H1 (cell line): Measurements from ENCODE around the gene DRC1. TPM values are rescaled to one million over a fixed set of nuclear protein-coding genes. Genes with fewer than 3 reads are reported as not detected.

Source experiments
- CTCF ChIA-PET: fragments of 300-600 bp; sonication (Branson Sonifier 250); formaldehyde crosslinking; loops from one replicate; lab custom pipeline; 2021; ENCODE audit not compliant: partially characterized antibody; lab: Charles Lee
- POLR2A ChIA-PET: fragments of 300-600 bp; sonication (Branson Sonifier 250); formaldehyde crosslinking; loops from one replicate; lab custom pipeline; 2021; ENCODE audit warnings: inconsistent platforms; ENCODE audit not compliant: partially characterized antibody; lab: Charles Lee
- DNase-seq, 2 experiments: peaks; one replicate each; pipeline versions ENCODE4 v3.0.0 to v3.0.0-alpha.2; 2010 to 2022; ENCODE audit warnings: low spot score in 2 of 2, low read depth in 1 of 2, mixed read lengths in 1 of 2
- FAIRE-seq: peaks from 2 replicates; lab custom pipeline; 2011; peaks lifted over from hg19 to GRCh38; lab: Jason Lieb, UNC
- H2AFZ ChIP-seq: 2 replicates; pipeline ENCODE4 v1.8.1; 2012; ENCODE audit warnings: low read length, inconsistent platforms
- H2AK5ac ChIP-seq: 2 replicates; pipeline ENCODE4 v1.6.1; 2013; ENCODE audit warnings: low read depth, low read length
- H2BK120ac ChIP-seq: replicated peaks from 2 replicates; pipeline ENCODE3; 2013; ENCODE audit warnings: low read depth, low read length, inconsistent platforms
- H2BK12ac ChIP-seq: 2 replicates; pipeline ENCODE4 v1.6.1; 2013; ENCODE audit warnings: low read depth, low read length
- H2BK15ac ChIP-seq: 2 replicates; pipeline ENCODE4 v1.6.1; 2013; ENCODE audit warnings: low read length
- H2BK20ac ChIP-seq: 2 replicates; pipeline ENCODE4 v1.6.1; 2013; ENCODE audit warnings: low read length
- H2BK5ac ChIP-seq: 2 replicates; pipeline ENCODE4 v1.6.1; 2013; ENCODE audit warnings: low read depth, low read length
- H3K14ac ChIP-seq: 2 replicates; pipeline ENCODE4 v1.6.1; 2013; ENCODE audit warnings: inconsistent platforms; ENCODE audit not compliant: insufficient read length
- H3K18ac ChIP-seq: 2 replicates; pipeline ENCODE4 v1.6.1; 2013; ENCODE audit warnings: low read length; ENCODE audit errors: extremely low read depth
- H3K23ac ChIP-seq: 2 replicates; pipeline ENCODE4 v1.6.1; 2013; ENCODE audit warnings: inconsistent platforms; ENCODE audit not compliant: insufficient read length
- H3K23me2 ChIP-seq: 2 replicates; pipeline ENCODE4 v1.6.1; 2013; ENCODE audit warnings: low read depth, low read length
- H3K27ac ChIP-seq: 2 replicates; pipeline ENCODE4 v1.6.1; 2011; ENCODE audit warnings: low read depth, low read length, inconsistent platforms
- H3K27me3 ChIP-seq, 4 experiments: replicated peaks in 1 of 4; 1 replicate in 1 of 4; 2 replicates in 3 of 4; pipeline versions ENCODE4 v1.6.1 to v1.8.1; 2011 to 2013; ENCODE audit warnings: low read length in 3 of 4, mild to moderate bottlenecking in 3 of 4, inconsistent platforms in 2 of 4, mixed read lengths in 2 of 4, moderate library complexity in 1 of 4; ENCODE audit not compliant: control insufficient read depth in 3 of 4, insufficient read depth in 3 of 4; ENCODE audit errors: extremely low read depth in 1 of 4
- H3K36me3 ChIP-seq, 4 experiments: 2 replicates each; pipeline versions ENCODE4 v1.6.1 to v1.8.1; 2011 to 2013; ENCODE audit warnings: mild to moderate bottlenecking in 4 of 4, low read length in 3 of 4, moderate library complexity in 2 of 4, control low read depth in 1 of 4, inconsistent platforms in 1 of 4; ENCODE audit not compliant: insufficient read depth in 4 of 4, control insufficient read depth in 2 of 4
- H3K4ac ChIP-seq: replicated peaks from 2 replicates; pipeline ENCODE3; 2013; ENCODE audit warnings: low read length, low read depth, mixed read lengths, inconsistent platforms; ENCODE audit not compliant: insufficient read length
- H3K4me1 ChIP-seq, 4 experiments: replicated peaks in 1 of 4; 1 replicate in 1 of 4; 2 replicates in 3 of 4; pipeline versions ENCODE4 v1.6.1 to v1.8.1; 2011 to 2013; ENCODE audit warnings: low read length in 3 of 4, inconsistent platforms in 2 of 4, mixed read lengths in 1 of 4; ENCODE audit not compliant: insufficient read depth in 4 of 4, control insufficient read depth in 3 of 4
- H3K4me2 ChIP-seq, 2 experiments: 2 replicates each; pipeline versions ENCODE4 v1.6.1 to v1.8.1; 2011 to 2013; ENCODE audit warnings: low read depth in 2 of 2, low read length in 2 of 2, control low read depth in 1 of 2, inconsistent platforms in 1 of 2, mild to moderate bottlenecking in 1 of 2; ENCODE audit not compliant: insufficient read depth in 1 of 2
- H3K4me3 ChIP-seq, 4 experiments: fragments of 200-600, 300-600 bp in 1 of 4; sonication (generic), shearing (Covaris generic), sonication (Bioruptor Twin) in 1 of 4; 2 replicates each; pipeline versions ENCODE4 v1.5.1 to v1.8.1; 2011 to 2016; ENCODE audit warnings: low read length in 4 of 4, low read depth in 3 of 4, control low read depth in 2 of 4, inconsistent platforms in 2 of 4, mild to moderate bottlenecking in 2 of 4, mixed read lengths in 1 of 4, moderate library complexity in 1 of 4; ENCODE audit not compliant: insufficient read depth in 2 of 4; ENCODE audit errors: extremely low read depth in 1 of 4
- H3K56ac ChIP-seq: replicated peaks from 2 replicates; pipeline ENCODE3; 2013; ENCODE audit warnings: low read depth, mild to moderate bottlenecking, mixed read lengths, low read length, inconsistent platforms; ENCODE audit not compliant: insufficient read length
- H3K79me1 ChIP-seq: 2 replicates; pipeline ENCODE4 v1.6.1; 2013; ENCODE audit warnings: low read depth, low read length, control low read depth
- H3K79me2 ChIP-seq, 2 experiments: 2 replicates each; pipeline versions ENCODE4 v1.6.1 to v1.8.1; 2012 to 2013; ENCODE audit warnings: low read length in 2 of 2, mild to moderate bottlenecking in 2 of 2, inconsistent platforms in 1 of 2; ENCODE audit not compliant: insufficient read depth in 2 of 2, control insufficient read depth in 1 of 2
- H3K9ac ChIP-seq, 4 experiments: replicated peaks in 1 of 4; 1 replicate in 1 of 4; 2 replicates in 3 of 4; pipeline versions ENCODE4 v1.6.1 to v1.8.1; 2011 to 2013; ENCODE audit warnings: low read depth in 3 of 4, low read length in 3 of 4, control low read depth in 2 of 4, mild to moderate bottlenecking in 2 of 4, moderate library complexity in 2 of 4, inconsistent platforms in 1 of 4; ENCODE audit errors: extremely low read depth in 1 of 4
- H3K9me3 ChIP-seq, 2 experiments: 2 replicates each; pipeline versions ENCODE4 v1.6.1 to v1.8.1; 2012 to 2013; ENCODE audit warnings: mild to moderate bottlenecking in 2 of 2, moderate library complexity in 2 of 2, control low read depth in 1 of 2, inconsistent platforms in 1 of 2, low read depth in 1 of 2, low read length in 1 of 2, mixed read lengths in 1 of 2; ENCODE audit not compliant: insufficient read depth in 2 of 2
- H4K20me1 ChIP-seq, 2 experiments: replicated peaks in 1 of 2; 2 replicates each; pipeline versions ENCODE3 to v1.8.1; 2011 to 2013; ENCODE audit warnings: inconsistent platforms in 2 of 2, low read length in 2 of 2, mild to moderate bottlenecking in 1 of 2; ENCODE audit not compliant: insufficient read depth in 2 of 2, control insufficient read depth in 1 of 2
- H4K5ac ChIP-seq: 2 replicates; pipeline ENCODE4 v1.6.1; 2013; ENCODE audit warnings: low read length, low read depth, mixed read lengths, inconsistent platforms; ENCODE audit not compliant: insufficient read length
- H4K8ac ChIP-seq: 2 replicates; pipeline ENCODE4 v1.8.0; 2013; ENCODE audit warnings: mild to moderate bottlenecking, moderate library complexity, low read length, inconsistent platforms; ENCODE audit not compliant: insufficient read depth; ENCODE audit errors: extremely low read depth
- H4K91ac ChIP-seq: replicated peaks from 2 replicates; pipeline ENCODE3; 2013; ENCODE audit warnings: low read length, mixed read lengths, inconsistent platforms; ENCODE audit not compliant: insufficient read length
- POLR2A ChIP-seq, 2 experiments: IDR thresholded peaks; 1 replicate in 1 of 2; 2 replicates in 1 of 2; pipeline ENCODE4 v1.6.1; 2011; ENCODE audit warnings: low read depth in 2 of 2, low read length in 2 of 2, mild to moderate bottlenecking in 2 of 2; ENCODE audit errors: control extremely low read depth in 1 of 2
- RBBP5 ChIP-seq: IDR thresholded peaks from 2 replicates; pipeline ENCODE4 v1.7.1; 2012; ENCODE audit warnings: low read depth, mild to moderate bottlenecking, inconsistent platforms, low read length, moderate library complexity, borderline replicate concordance
- WGBS, 2 experiments: shearing (Covaris generic) in 1 of 2; methylation state at CpG; one replicate each; pipeline versions ENCODE4 v1.1.6 to v1.1.7; 2013 to 2015; ENCODE audit warnings: low lambda C conversion rate in 2 of 2, mixed read lengths in 2 of 2, inconsistent platforms in 1 of 2, low coverage in 1 of 2, missing lambda C conversion rate in 1 of 2; ENCODE audit not compliant: insufficient replicate concordance in 2 of 2, insufficient coverage in 1 of 2, insufficient read length in 1 of 2; ENCODE audit errors: extremely low coverage in 1 of 2, missing lambda C conversion rate in 1 of 2; 5-methylcytosine and 5-hydroxymethylcytosine counted together
- polyA plus RNA-seq, 7 experiments: library from polyadenylated mRNA; depleted of rRNA in 3 of 7; stranded (reverse) in 5 of 7; unstranded in 2 of 7; fragments of >200 nt in 5 of 7; fragments of 200-250 nt in 2 of 7; gene quantifications; 1 replicate in 5 of 7; 2 replicates in 1 of 7; 4 replicates in 1 of 7; pipeline versions ENCODE4 v1.2.1 to v1.2.3, GENCODE V29; 2011 to 2013; ENCODE audit warnings: missing spikeins in 2 of 7, mixed read lengths in 2 of 7
- total RNA-seq: library from RNA; stranded (reverse); fragmentation: NEBNext Ultra II Directional; extraction: Animal tissue kit (Norgen Biotek cat#: 25700); gene quantifications from 2 replicates; pipeline ENCODE4 v1.2.1, GENCODE V29; 2021

Gene DRC1
- total and polyA plus RNA-seq, 2 of the 8 experiments (the other 6 are each of a cell fraction or from before 2014, with no cell fraction given): 0.08 TPM; not detected in 1

DNA sequence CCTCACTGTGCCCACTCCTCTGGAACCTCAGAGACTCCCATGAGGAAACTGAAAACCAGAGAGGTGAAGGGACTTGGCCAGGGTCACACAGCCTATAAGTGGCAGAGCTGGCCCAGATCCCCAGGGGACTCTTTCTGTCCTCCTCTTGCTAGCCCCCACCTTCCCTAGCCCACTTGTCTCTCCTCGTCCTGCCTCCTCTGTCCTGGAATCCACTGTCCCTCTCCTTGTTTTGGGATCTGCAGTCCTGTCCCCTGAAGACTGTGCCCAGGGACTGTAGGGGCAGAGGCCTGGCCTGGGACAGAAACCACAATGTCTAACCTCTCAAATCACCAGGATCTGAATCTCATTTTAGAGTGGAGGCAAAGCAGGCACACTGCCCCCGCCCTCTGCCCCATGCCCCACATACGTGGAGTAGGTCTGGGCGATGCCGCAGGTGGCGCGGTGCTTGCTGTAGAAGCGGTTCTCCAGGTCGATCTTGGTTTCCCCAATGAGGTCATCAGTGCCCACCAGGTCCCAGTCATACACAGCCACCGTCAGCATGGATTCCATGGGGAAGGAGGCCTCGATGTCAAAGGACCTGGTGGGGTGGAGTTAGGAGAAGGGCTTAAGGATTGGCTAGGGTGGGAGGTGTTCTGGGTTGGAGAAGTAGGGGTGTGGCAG is 63.7 kb downstream of the DRC1 start:
- Histone ChIP-seq H3K4ac (no peak overlapping the region), H3K14ac (no peak overlapping the region), H3K9me3 (no peaks in the 10 kb centered on the region), H4K91ac (no peak overlapping the region), H2BK120ac (no peak overlapping the region), H3K56ac (no peak overlapping the region), H2AFZ (no peak overlapping the region), H3K79me1 (no peaks in the 10 kb centered on the region), H4K20me1 (no peaks in the 10 kb centered on the region), H3K27me3 (no peaks in the 10 kb centered on the region), H3K27ac (no peak overlapping the region), H2BK12ac (peak overlapping the region; percentile 87; the same call in 1 of the 2 replicates), H3K23ac (no peak overlapping the region), H3K4me2 (no peak overlapping the region), H2AK5ac (0 out of 2 replicates have a peak overlapping the region, but pooled peaks have one; percentile 9), H2BK5ac (no peak overlapping the region), H3K18ac (no peak overlapping the region), H3K4me1 (peaks cover 0 to 21% (median 3%) of the 10 kb centered on the region in 4 experiments; a peak in 6 of 7 replicates), H3K79me2 (no peaks in the 10 kb centered on the region), H4K8ac (0 out of 2 replicates have a peak overlapping the region, but pooled peaks have one; percentile 45), H4K5ac (no peak overlapping the region), H3K9ac (no peak overlapping the region), H2BK20ac (no peak overlapping the region), H3K23me2 (no peaks in the 10 kb centered on the region), H3K36me3 (no peaks in the 10 kb centered on the region), H2BK15ac (no peak overlapping the region; the same call in 1 of the 2 replicates), H3K4me3 (no peak overlapping the region)
- TF ChIP-seq RBBP5: no peak
- no peak for TF ChIP-seq POLR2A (IDR thresholded peaks at IDR 0.05; ENCODE audit: control extremely low read depth in 1 of 2, low read depth in 2 of 2, low read length in 2 of 2)
- FAIRE-seq: no peak
- CTCF ChIA-PET: interaction anchor here (0.6 to 8.2 kb wide), 5 partner anchors 23 to 226 kb away, joined by 3 to 68 read pairs (median 3); no protein-coding TSS in a partner anchor
- POLR2A ChIA-PET: no interaction called here
- 87% methylated on average over 11 of the region's 11 CpGs; no CpG with 5 or more reads in 1 of the 2 experiments for WGBS, 2 experiments
- DNase-seq: peak in 1 of 2 experiments; percentile 45
